Measurements from ENCODE around the gene NXPH3.

DNA sequence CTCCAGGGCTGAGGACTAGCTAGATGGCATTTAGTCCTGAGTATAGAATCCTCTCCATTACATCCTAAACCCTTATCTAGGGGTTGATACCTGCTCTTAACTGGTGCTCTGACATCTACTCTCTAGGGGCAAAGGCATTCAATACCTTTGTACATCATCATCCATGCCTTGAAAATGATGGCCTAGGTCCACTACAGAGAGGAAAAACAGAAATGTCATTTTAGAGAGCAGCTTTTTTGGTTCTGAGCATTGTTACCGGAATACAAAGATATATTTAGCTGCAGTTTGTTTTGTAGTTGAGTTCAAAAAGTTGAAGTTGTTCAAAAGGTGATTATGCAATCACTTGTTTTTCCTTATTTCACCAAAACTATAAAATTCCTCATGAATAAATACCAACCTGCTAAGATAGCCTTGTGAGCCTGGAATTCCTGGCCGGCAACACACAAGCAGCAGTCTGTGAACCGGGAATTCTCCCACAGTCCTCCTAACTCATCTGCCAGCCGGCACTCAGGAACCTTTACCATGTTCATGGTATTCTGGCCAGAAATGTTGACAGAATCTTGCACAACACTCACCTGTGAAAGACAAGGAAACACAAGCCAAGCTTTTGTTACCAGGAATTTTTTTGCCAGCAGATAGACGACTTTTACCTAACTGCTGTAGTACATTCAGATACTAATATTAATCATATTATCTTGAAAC, 35.4 kb downstream of the NXPH3 start:
- TF ChIP-seq, protein P1, sequence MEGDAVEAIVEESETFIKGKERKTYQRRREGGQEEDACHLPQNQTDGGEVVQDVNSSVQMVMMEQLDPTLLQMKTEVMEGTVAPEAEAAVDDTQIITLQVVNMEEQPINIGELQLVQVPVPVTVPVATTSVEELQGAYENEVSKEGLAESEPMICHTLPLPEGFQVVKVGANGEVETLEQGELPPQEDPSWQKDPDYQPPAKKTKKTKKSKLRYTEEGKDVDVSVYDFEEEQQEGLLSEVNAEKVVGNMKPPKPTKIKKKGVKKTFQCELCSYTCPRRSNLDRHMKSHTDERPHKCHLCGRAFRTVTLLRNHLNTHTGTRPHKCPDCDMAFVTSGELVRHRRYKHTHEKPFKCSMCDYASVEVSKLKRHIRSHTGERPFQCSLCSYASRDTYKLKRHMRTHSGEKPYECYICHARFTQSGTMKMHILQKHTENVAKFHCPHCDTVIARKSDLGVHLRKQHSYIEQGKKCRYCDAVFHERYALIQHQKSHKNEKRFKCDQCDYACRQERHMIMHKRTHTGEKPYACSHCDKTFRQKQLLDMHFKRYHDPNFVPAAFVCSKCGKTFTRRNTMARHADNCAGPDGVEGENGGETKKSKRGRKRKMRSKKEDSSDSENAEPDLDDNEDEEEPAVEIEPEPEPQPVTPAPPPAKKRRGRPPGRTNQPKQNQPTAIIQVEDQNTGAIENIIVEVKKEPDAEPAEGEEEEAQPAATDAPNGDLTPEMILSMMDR (IDR thresholded peaks at IDR 0.05) = no peak
- no peak for TF ChIP-seq EZH2 (IDR thresholded peaks at IDR 0.05; ENCODE audit: borderline replicate concordance, insufficient read depth, low read depth, low read length, poor library complexity, severe bottlenecking)

Measured in B cell (primary cell).